HS-5 (cell line): Measurements from ENCODE around the gene GORASP2.
"Not testable (repeated sequence)": the region's sequence is repeated elsewhere in the genome, so short reads cannot be mapped to it uniquely, and the experiment has no call there.

Experiments used
- DNase-seq: peaks from one replicate; pipeline ENCODE4 v3.0.0-alpha.2; 2012; ENCODE audit warnings: low read depth

Gene GORASP2

GRCh38 chr2:170928824-170929685, at the start of gene GORASP2:
TSS of gene GORASP2 (plus strand) at chr2:170929253. CDS start at chr2:170929341, 88 bp downstream.
- DNase-seq: peak; percentile 99

- DNase-seq: no peak
Measured at GRCh38 chr2:170881840-170882239, 47.2 kb upstream of the GORASP2 start.

- DNase-seq: no peak
Measured at GRCh38 chr2:170882758-170883157, 46.3 kb upstream of the GORASP2 start.

GRCh38 chr2:170883683-170884082, 45.4 kb upstream of the GORASP2 start:
- no peak for DNase-seq

- DNase-seq: peak; percentile 26
Measured at GRCh38 chr2:170885130-170885791, 43.8 kb upstream of the GORASP2 start.

- peak; percentile 94 for DNase-seq
Measured at GRCh38 chr2:170886386-170886785, 42.7 kb upstream of the GORASP2 start.

- DNase-seq: no peak
Measured at GRCh38 chr2:170887496-170887895, 41.6 kb upstream of the GORASP2 start.

- no peak for DNase-seq
Measured at GRCh38 chr2:170887896-170888295, 41.2 kb upstream of the GORASP2 start.

- no peak for DNase-seq
Measured at GRCh38 chr2:170891893-170892292, 37.2 kb upstream of the GORASP2 start.

- DNase-seq: no peak
Measured at GRCh38 chr2:170892391-170892951, 36.6 kb upstream of the GORASP2 start.

- peak; percentile 26 for DNase-seq
Measured at GRCh38 chr2:170895023-170895757, 33.9 kb upstream of the GORASP2 start.

- no peak for DNase-seq
Measured at GRCh38 chr2:170896622-170897021, 32.4 kb upstream of the GORASP2 start.

GRCh38 chr2:170897108-170897507, 31.9 kb upstream of the GORASP2 start:
- DNase-seq: no peak

GRCh38 chr2:170905864-170906263, 23.2 kb upstream of the GORASP2 start:
- no peak for DNase-seq

- DNase-seq: no peak
Measured at GRCh38 chr2:170911314-170911889, 17.7 kb upstream of the GORASP2 start.

- DNase-seq: not testable (repeated sequence)
Measured at GRCh38 chr2:170914994-170915666, 13.9 kb upstream of the GORASP2 start.

- DNase-seq: no peak
Measured at GRCh38 chr2:170917219-170917913, 11.7 kb upstream of the GORASP2 start.

- DNase-seq: no peak
Measured at GRCh38 chr2:170917957-170918356, 11.1 kb upstream of the GORASP2 start.

GRCh38 chr2:170921873-170922272, 7.2 kb upstream of the GORASP2 start:
- DNase-seq: not testable (repeated sequence)

- DNase-seq: no peak
Measured at GRCh38 chr2:170922634-170923494, 6.2 kb upstream of the GORASP2 start.
